ENCODE results near the gene NAV2. TPM values are rescaled to one million over a fixed set of nuclear protein-coding genes. Genes with fewer than 3 reads are reported as not detected.
"Not testable (repeated sequence)": the region's sequence is repeated elsewhere in the genome, so short reads cannot be mapped to it uniquely, and the experiment has no call there.

Gene NAV2
- polyA plus RNA-seq, 1 donor (not counting 4 experiments of a cell fraction or from before 2014, with no cell fraction given) = 4.0 TPM

- no peak overlapping the region for H3K9ac ChIP-seq (ENCODE audit: control insufficient read depth, extremely low read depth, insufficient read depth, low read length)
- no peak overlapping the region for H3K27ac ChIP-seq (ENCODE audit: control insufficient read depth, insufficient read depth, low read length)
- no peak overlapping the region for H2AFZ ChIP-seq (ENCODE audit: control insufficient read depth, low read length)
- H3K4me1 ChIP-seq (ENCODE audit: control insufficient read depth, extremely low read depth, insufficient read depth, low read length) = no peaks in the 10 kb centered on the region
- H3K4me2 ChIP-seq (ENCODE audit: control insufficient read depth, extremely low read depth, insufficient read depth, low read depth, low read length) = no peak overlapping the region
- H3K4me3 ChIP-seq (ENCODE audit: control insufficient read depth in 2 of 3, extremely low read depth in 1 of 3, insufficient read depth in 2 of 3, low read depth in 1 of 3, low read length in 3 of 3) = no peak overlapping the region
- peaks cover 17 to 22% of the 10 kb centered on the region in 2 experiments for H3K36me3 ChIP-seq (ENCODE audit: control insufficient read depth in 2 of 2, extremely low read depth in 1 of 2, insufficient read depth in 2 of 2, low read length in 2 of 2)
- DNase-seq (ENCODE audit: low read depth, low spot score) (no peak), FAIRE-seq (no peak)
- H3K9me1 ChIP-seq (ENCODE audit: control insufficient read depth, extremely low read depth, insufficient read depth, low read length) = no peaks in the 10 kb centered on the region
- dilution Hi-C loops (cut with MboI; ENCODE audit: extremely low pct_ligation_motif_present, low sequenced_read_pairs) = no loop called here
- TF ChIP-seq CTCF (optimal IDR thresholded peaks at IDR 0.05 in 1 of 3, IDR thresholded peaks at IDR 0.05 in 1 of 3, conservative IDR thresholded peaks at IDR 0.05 in 1 of 3; ENCODE audit: extremely low read depth in 1 of 3, insufficient read depth in 2 of 3, low read length in 3 of 3) (no peak), EZH2 (IDR thresholded peaks at IDR 0.05; ENCODE audit: low read length) (no peak)
- H4K20me1 ChIP-seq (ENCODE audit: control insufficient read depth, extremely low read depth, insufficient read depth, low read length) = no peaks in the 10 kb centered on the region
- H3K9me3 ChIP-seq (ENCODE audit: control insufficient read depth, low read depth, low read length) = no peaks in the 10 kb centered on the region
- no peaks in the 10 kb centered on the region for H3K27me3 ChIP-seq (ENCODE audit: control insufficient read depth, extremely low read depth, insufficient read depth, low read length)
- H3K79me2 ChIP-seq (ENCODE audit: control insufficient read depth, insufficient read depth, low read length) = no peaks in the 10 kb centered on the region
These were observed 367.5 kb downstream of the NAV2 start for GRCh38 chr11:20080032-20080685.

DNA sequence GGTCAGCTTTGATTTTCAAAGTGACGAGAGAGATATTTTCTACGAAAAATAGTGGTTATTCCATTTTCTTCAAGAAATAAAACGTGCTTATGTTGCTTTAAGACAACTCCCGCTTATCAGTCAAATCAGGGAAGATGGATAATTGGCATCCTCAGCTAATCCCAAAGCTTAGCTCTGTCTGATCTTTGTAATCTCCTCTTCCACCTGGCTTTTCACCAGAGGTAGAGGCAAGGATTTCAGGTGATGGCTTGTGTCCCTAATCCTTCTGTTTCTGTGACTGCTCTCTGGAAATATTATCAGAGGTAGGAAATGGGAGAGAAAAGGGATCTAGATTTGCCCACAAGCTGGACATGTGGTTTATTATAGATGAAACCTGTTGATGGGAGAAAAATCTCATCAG is 368.7 kb downstream of the NAV2 start:
- H3K4me2 ChIP-seq (ENCODE audit: control insufficient read depth, extremely low read depth, insufficient read depth, low read depth, low read length) = no peak overlapping the region
- H3K27me3 ChIP-seq (ENCODE audit: control insufficient read depth, extremely low read depth, insufficient read depth, low read length) = no peaks in the 10 kb centered on the region
- H3K4me1 ChIP-seq (ENCODE audit: control insufficient read depth, extremely low read depth, insufficient read depth, low read length) = no peaks in the 10 kb centered on the region
- peaks cover 20% of the 10 kb centered on the region in 2 experiments for H3K36me3 ChIP-seq (ENCODE audit: control insufficient read depth in 2 of 2, extremely low read depth in 1 of 2, insufficient read depth in 2 of 2, low read length in 2 of 2)
- H2AFZ ChIP-seq (ENCODE audit: control insufficient read depth, low read length) = no peak overlapping the region
- dilution Hi-C loops (cut with MboI; ENCODE audit: extremely low pct_ligation_motif_present, low sequenced_read_pairs) = no loop called here
- TF ChIP-seq CTCF (optimal IDR thresholded peaks at IDR 0.05 in 1 of 3, IDR thresholded peaks at IDR 0.05 in 1 of 3, conservative IDR thresholded peaks at IDR 0.05 in 1 of 3; ENCODE audit: extremely low read depth in 1 of 3, insufficient read depth in 2 of 3, low read length in 3 of 3) = no peak
- TF ChIP-seq EZH2 (IDR thresholded peaks at IDR 0.05; ENCODE audit: low read length) = no peak
- no peak overlapping the region for H3K27ac ChIP-seq (ENCODE audit: control insufficient read depth, insufficient read depth, low read length)
- DNase-seq (ENCODE audit: low read depth, low spot score) = no peak
- FAIRE-seq = no peak
- H3K4me3 ChIP-seq (ENCODE audit: control insufficient read depth in 2 of 3, extremely low read depth in 1 of 3, insufficient read depth in 2 of 3, low read depth in 1 of 3, low read length in 3 of 3) = no peak overlapping the region
- no peaks in the 10 kb centered on the region for H3K9me3 ChIP-seq (ENCODE audit: control insufficient read depth, low read depth, low read length)
- H3K9me1 ChIP-seq (ENCODE audit: control insufficient read depth, extremely low read depth, insufficient read depth, low read length) = no peaks in the 10 kb centered on the region
- no peaks in the 10 kb centered on the region for H3K79me2 ChIP-seq (ENCODE audit: control insufficient read depth, insufficient read depth, low read length)
- no peaks in the 10 kb centered on the region for H4K20me1 ChIP-seq (ENCODE audit: control insufficient read depth, extremely low read depth, insufficient read depth, low read length)
- no peak overlapping the region for H3K9ac ChIP-seq (ENCODE audit: control insufficient read depth, extremely low read depth, insufficient read depth, low read length)

- H3K27me3 ChIP-seq (ENCODE audit: control insufficient read depth, extremely low read depth, insufficient read depth, low read length); H3K79me2 ChIP-seq (ENCODE audit: control insufficient read depth, insufficient read depth, low read length); H3K9me3 ChIP-seq (ENCODE audit: control insufficient read depth, low read depth, low read length); H4K20me1 ChIP-seq (ENCODE audit: control insufficient read depth, extremely low read depth, insufficient read depth, low read length); H3K4me1 ChIP-seq (ENCODE audit: control insufficient read depth, extremely low read depth, insufficient read depth, low read length); DNase-seq (ENCODE audit: low read depth, low spot score); H3K27ac ChIP-seq (ENCODE audit: control insufficient read depth, insufficient read depth, low read length); H3K4me3 ChIP-seq (ENCODE audit: control insufficient read depth in 2 of 3, extremely low read depth in 1 of 3, insufficient read depth in 2 of 3, low read depth in 1 of 3, low read length in 3 of 3); FAIRE-seq; H3K9me1 ChIP-seq (ENCODE audit: control insufficient read depth, extremely low read depth, insufficient read depth, low read length); H2AFZ ChIP-seq (ENCODE audit: control insufficient read depth, low read length); dilution Hi-C loops (cut with MboI; ENCODE audit: extremely low pct_ligation_motif_present, low sequenced_read_pairs); H3K4me2 ChIP-seq (ENCODE audit: control insufficient read depth, extremely low read depth, insufficient read depth, low read depth, low read length); H3K9ac ChIP-seq (ENCODE audit: control insufficient read depth, extremely low read depth, insufficient read depth, low read length): not testable (repeated sequence)
- H3K36me3 ChIP-seq (ENCODE audit: control insufficient read depth in 2 of 2, extremely low read depth in 1 of 2, insufficient read depth in 2 of 2, low read length in 2 of 2) = peaks cover 23 to 25% of the 10 kb centered on the region in 2 experiments
These were observed 371.2 kb downstream of the NAV2 start for GRCh38 chr11:20083877-20084276.
